Glutamatergic neuron (in vitro differentiated cells): Measurements from ENCODE around the gene ADARB2. TPM values are rescaled to one million over a fixed set of nuclear protein-coding genes. Genes with fewer than 3 reads are reported as not detected.
"Not testable (repeated sequence)": the region's sequence is repeated elsewhere in the genome, so short reads cannot be mapped to it uniquely, and the experiment has no call there.

Experiments used
- DNase-seq: peaks from one replicate; pipeline ENCODE4 v3.0.0; 2022
- H3K27ac Mint-ChIP-seq: one replicate; pipeline ENCODE4 v1.8.0; 2020; ENCODE audit warnings: mild to moderate bottlenecking, mixed read lengths, inconsistent platforms; ENCODE audit not compliant: unreplicated experiment
- H3K27me3 Mint-ChIP-seq: one replicate; pipeline ENCODE4 v1.8.0; 2020; ENCODE audit warnings: mild to moderate bottlenecking, moderate library complexity, mixed read lengths, inconsistent platforms; ENCODE audit not compliant: unreplicated experiment
- H3K36me3 Mint-ChIP-seq: one replicate; pipeline ENCODE4 v1.8.0; 2020; ENCODE audit warnings: mild to moderate bottlenecking, mixed read lengths, inconsistent platforms; ENCODE audit not compliant: unreplicated experiment
- H3K4me1 Mint-ChIP-seq: one replicate; pipeline ENCODE4 v1.8.0; 2020; ENCODE audit warnings: mild to moderate bottlenecking, low read depth, mixed read lengths, inconsistent platforms; ENCODE audit not compliant: unreplicated experiment
- H3K4me3 Mint-ChIP-seq: one replicate; pipeline ENCODE4 v1.8.0; 2020; ENCODE audit warnings: mild to moderate bottlenecking, mixed read lengths, inconsistent platforms; ENCODE audit not compliant: unreplicated experiment
- H3K9me3 Mint-ChIP-seq: one replicate; pipeline ENCODE4 v1.8.0; 2020; ENCODE audit warnings: mild to moderate bottlenecking, moderate library complexity, mixed read lengths, inconsistent platforms; ENCODE audit not compliant: unreplicated experiment
- total RNA-seq: library from RNA; stranded (reverse); fragmentation: NEBNext Ultra II Directional; extraction: Animal tissue kit (Norgen Biotek cat#: 25700); gene quantifications from one replicate; pipeline ENCODE4 v1.2.1, GENCODE V29; 2021; ENCODE audit not compliant: unreplicated experiment
- TF ChIP-seq, protein P1 (sequence below): fragments of 200-600 bp; sonication (generic); IDR thresholded peaks from one replicate; pipeline ENCODE4 v1.5.0; 2021; ENCODE audit not compliant: partially characterized antibody, unreplicated experiment

The ADARB2 gene
- total RNA-seq, 1 donor from 2014 or later, result 20.6 TPM

DNA sequence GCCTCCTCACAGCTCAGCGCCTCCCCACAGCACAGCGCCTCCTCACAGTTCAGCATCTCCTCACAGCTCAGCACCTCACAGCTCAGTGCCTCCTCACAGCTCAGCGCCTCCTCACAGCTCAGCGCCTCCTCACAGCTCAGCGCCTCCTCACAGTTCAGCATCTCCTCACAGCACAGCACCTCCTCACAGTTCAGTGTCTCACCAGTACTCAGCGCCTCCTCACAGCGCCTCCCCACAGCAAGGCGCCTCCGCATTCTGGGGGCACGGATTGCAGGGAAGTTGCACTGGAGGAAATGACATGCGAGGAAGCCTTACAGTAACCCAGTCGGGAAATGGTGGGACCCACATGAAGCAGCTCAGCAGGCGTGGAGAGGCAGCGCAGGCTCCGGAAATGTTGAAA lies 409.6 kb downstream of the ADARB2 start:
- TF ChIP-seq, protein P1, sequence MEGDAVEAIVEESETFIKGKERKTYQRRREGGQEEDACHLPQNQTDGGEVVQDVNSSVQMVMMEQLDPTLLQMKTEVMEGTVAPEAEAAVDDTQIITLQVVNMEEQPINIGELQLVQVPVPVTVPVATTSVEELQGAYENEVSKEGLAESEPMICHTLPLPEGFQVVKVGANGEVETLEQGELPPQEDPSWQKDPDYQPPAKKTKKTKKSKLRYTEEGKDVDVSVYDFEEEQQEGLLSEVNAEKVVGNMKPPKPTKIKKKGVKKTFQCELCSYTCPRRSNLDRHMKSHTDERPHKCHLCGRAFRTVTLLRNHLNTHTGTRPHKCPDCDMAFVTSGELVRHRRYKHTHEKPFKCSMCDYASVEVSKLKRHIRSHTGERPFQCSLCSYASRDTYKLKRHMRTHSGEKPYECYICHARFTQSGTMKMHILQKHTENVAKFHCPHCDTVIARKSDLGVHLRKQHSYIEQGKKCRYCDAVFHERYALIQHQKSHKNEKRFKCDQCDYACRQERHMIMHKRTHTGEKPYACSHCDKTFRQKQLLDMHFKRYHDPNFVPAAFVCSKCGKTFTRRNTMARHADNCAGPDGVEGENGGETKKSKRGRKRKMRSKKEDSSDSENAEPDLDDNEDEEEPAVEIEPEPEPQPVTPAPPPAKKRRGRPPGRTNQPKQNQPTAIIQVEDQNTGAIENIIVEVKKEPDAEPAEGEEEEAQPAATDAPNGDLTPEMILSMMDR, result no peak
- peak overlapping the region; percentile 31 for H3K27ac Mint-ChIP-seq
- peak overlapping the region; percentile 48 for H3K4me3 Mint-ChIP-seq
- peaks cover 5% of the 10 kb centered on the region for H3K4me1 Mint-ChIP-seq
- H3K36me3 Mint-ChIP-seq, result peaks cover 6% of the 10 kb centered on the region
- peaks cover 5% of the 10 kb centered on the region for H3K9me3 Mint-ChIP-seq
- peaks cover 4% of the 10 kb centered on the region for H3K27me3 Mint-ChIP-seq
- DNase-seq, result no peak

DNA sequence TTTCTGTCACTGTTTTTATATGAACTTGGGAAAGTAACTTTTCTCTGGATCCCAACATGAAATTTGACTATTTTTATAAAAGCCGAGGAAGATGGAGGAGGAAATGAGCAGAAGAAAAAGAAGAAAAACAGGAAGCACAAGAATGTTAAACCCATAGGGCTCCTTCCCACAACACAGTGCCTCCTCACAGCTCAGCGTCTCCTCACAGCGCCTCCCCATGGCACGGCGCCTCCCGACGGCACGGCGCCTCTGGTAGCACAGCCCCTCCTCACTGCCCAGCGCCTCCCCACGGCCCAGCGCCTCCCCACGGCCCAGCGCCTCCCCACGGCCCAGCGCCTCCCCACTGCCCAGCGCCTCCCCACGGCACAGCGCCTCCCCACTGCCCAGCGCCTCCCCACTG lies 410.8 kb downstream of the ADARB2 start:
- H3K9me3 Mint-ChIP-seq, H3K27ac Mint-ChIP-seq, H3K4me1 Mint-ChIP-seq, H3K27me3 Mint-ChIP-seq, H3K36me3 Mint-ChIP-seq, H3K4me3 Mint-ChIP-seq, DNase-seq: not testable (repeated sequence)

DNA sequence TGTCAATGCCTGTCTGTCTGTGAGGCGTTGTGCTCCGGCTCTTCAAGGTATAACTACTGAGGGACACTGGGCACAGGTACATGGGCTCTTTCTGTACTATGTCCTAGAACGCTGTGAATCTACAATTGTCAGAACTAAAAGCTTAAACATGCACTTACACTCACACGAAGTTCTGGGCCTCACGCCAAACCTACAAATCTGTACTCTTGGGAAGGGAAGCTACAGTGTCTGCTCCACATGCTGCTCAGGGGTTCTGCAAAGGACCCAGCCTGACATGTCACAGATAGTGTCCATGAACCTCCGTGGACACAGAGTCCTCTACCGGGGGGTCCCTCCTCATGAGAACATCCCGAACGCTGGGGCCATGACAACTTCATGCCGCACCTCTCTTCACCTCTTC lies 412.4 kb downstream of the ADARB2 start:
- H3K27me3 Mint-ChIP-seq, result peaks cover 6% of the 10 kb centered on the region
- DNase-seq, result no peak
- H3K9me3 Mint-ChIP-seq, result peaks cover 5% of the 10 kb centered on the region
- peaks cover 5% of the 10 kb centered on the region for H3K4me1 Mint-ChIP-seq
- TF ChIP-seq, protein P1, result no peak
- no peak overlapping the region for H3K27ac Mint-ChIP-seq
- peaks cover 6% of the 10 kb centered on the region for H3K36me3 Mint-ChIP-seq
- H3K4me3 Mint-ChIP-seq, result no peak overlapping the region

DNA sequence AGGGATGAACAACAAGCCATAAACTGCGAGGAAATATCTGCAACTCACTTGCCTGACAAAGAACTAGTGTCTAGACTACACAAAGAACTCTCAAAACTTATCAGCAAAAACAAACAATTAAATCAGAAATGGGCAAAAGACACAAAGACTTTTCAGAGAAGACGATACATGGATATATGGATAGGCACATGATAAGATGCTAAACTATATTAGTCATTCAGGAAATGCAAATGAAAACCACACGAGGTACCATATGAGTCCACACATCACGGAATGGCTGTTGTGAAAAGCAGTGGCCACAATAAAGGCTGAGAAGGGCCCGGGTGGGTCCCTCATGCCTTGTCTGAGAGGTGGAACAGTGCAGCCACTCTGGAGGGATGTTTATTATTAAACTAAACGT lies 413.4 kb downstream of the ADARB2 start:
- H3K4me3 Mint-ChIP-seq, result no peak overlapping the region
- H3K9me3 Mint-ChIP-seq, result peaks cover 2% of the 10 kb centered on the region
- no peaks in the 10 kb centered on the region for H3K4me1 Mint-ChIP-seq

DNA sequence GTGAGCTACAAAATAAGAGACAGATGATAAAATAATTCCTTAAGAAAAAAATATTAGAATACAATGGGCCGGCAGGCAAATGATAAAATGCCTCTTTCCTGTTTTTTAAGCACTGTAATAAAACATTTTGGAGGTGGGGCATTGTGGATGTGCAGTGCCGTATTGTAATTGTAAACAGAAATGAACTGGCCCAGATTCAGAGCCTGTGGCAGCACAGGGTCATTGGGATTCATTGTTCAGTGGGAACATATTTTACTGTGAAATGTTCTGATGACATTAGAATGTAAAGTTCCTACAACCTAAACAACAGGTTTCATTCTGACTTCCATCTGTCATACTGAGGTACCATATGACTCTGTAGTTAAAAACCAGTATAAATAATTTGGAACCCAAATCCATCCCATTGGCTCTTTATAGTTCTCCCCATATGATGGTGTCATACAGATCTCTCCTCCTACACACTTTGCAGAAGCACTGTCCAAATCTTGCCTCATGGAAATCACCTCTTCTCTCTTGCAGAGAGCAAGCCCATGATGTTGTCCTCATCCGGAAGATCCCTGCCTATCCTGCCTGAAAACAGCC lies 416.5 kb downstream of the ADARB2 start:
- TF ChIP-seq, protein P1, result no peak
- no peaks in the 10 kb centered on the region for H3K9me3 Mint-ChIP-seq
- DNase-seq, result no peak
- peaks cover 2% of the 10 kb centered on the region for H3K27me3 Mint-ChIP-seq
- no peak overlapping the region for H3K27ac Mint-ChIP-seq
- peaks cover 19% of the 10 kb centered on the region for H3K4me1 Mint-ChIP-seq
- H3K4me3 Mint-ChIP-seq, result no peak overlapping the region
- no peaks in the 10 kb centered on the region for H3K36me3 Mint-ChIP-seq

More for the DNA sequence above, 413.4 kb downstream of the ADARB2 start:
- TF ChIP-seq, protein P1, result no peak
- peaks cover 6% of the 10 kb centered on the region for H3K36me3 Mint-ChIP-seq
- DNase-seq, result no peak
- H3K27me3 Mint-ChIP-seq, result peaks cover 6% of the 10 kb centered on the region
- H3K27ac Mint-ChIP-seq, result no peak overlapping the region

DNA sequence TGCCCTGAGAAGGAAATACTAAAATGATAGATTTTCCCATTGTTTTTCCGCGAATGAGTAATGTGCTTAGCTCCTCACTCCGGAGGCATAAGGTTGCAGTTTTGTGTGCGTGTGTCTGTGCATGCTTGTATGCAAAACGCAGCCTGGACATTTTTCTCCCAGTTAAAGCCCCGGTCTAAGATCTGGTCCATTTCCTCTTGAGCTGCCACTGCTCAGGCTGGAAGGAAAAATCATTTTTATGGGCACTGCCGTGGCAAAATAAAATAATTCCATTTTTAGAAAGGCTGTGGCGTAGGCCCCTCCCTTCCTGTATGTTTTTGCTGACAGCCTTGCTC lies 420.5 kb downstream of the ADARB2 start:
- Mint-ChIP-seq H3K9me3 (no peaks in the 10 kb centered on the region), H3K36me3 (no peaks in the 10 kb centered on the region), H3K27ac (peak overlapping the region; percentile 28), H3K4me1 (peaks cover 19% of the 10 kb centered on the region), H3K4me3 (no peak overlapping the region), H3K27me3 (peaks cover 2% of the 10 kb centered on the region)
- DNase-seq, result no peak
- TF ChIP-seq, protein P1, result no peak
